SK-N-SH (cell line): ENCODE measurements around the gene KCNC2. TPM values are rescaled to one million over a fixed set of nuclear protein-coding genes. Genes with fewer than 3 reads are reported as not detected.

Source experiments
- CTCF ChIA-PET: fragments of 300-600, 350-600 bp; formaldehyde crosslinking; extraction: SDS; loops from one replicate; lab custom pipeline; 2021; lab: Yijun Ruan, JAX
- POLR2A ChIA-PET: fragments of 350-600 bp; sonication (Branson Sonifier 250); formaldehyde crosslinking; extraction: SDS; loops from one replicate; lab custom pipeline; 2020; ENCODE audit warnings: antibody characterized with exemption, inconsistent platforms; lab: Yijun Ruan, JAX
- DNase-seq: peaks from one replicate; pipeline ENCODE4 v3.0.0; 2012
- H2AFZ ChIP-seq: fragments of 200-600 bp; sonication (generic); 2 replicates; pipeline ENCODE4 v1.8.1; 2016; ENCODE audit warnings: antibody characterized with exemption, mild to moderate bottlenecking, low read depth
- H3F3A ChIP-seq: fragments of 200-600 bp; sonication (generic); replicated peaks from 2 replicates; pipeline ENCODE3; 2016; ENCODE audit warnings: antibody characterized with exemption, mild to moderate bottlenecking; ENCODE audit not compliant: insufficient read depth
- H3K27ac ChIP-seq, 2 experiments: fragments of 200-500 bp in 1 of 2; fragments of 200-600 bp in 1 of 2; sonication (Bioruptor generic) in 1 of 2; sonication (generic), shearing (Covaris generic) in 1 of 2; 2 replicates each; pipeline versions ENCODE4 v1.5.1 to v1.6.1; 2014 to 2016; ENCODE audit warnings: low read depth in 2 of 2, inconsistent platforms in 1 of 2, low read length in 1 of 2, mild to moderate bottlenecking in 1 of 2, mixed read lengths in 1 of 2
- H3K27me3 ChIP-seq: fragments of 200-600 bp; sonication (generic), shearing (Covaris generic); 2 replicates; pipeline ENCODE4 v1.6.1; 2016; ENCODE audit warnings: mixed run types; ENCODE audit not compliant: insufficient read depth
- H3K36me3 ChIP-seq, 2 experiments: fragments of 200-500 bp in 1 of 2; fragments of 200-600 bp in 1 of 2; sonication (Bioruptor generic) in 1 of 2; sonication (generic) in 1 of 2; replicated peaks in 1 of 2; 2 replicates each; pipeline versions ENCODE3 to v1.5.1; 2014 to 2016; ENCODE audit warnings: low read length in 1 of 2, mild to moderate bottlenecking in 1 of 2; ENCODE audit not compliant: insufficient read depth in 2 of 2, control insufficient read depth in 1 of 2
- H3K4me1 ChIP-seq, 2 experiments: fragments of 200-500 bp in 1 of 2; fragments of 200-600 bp in 1 of 2; sonication (Bioruptor generic) in 1 of 2; sonication (generic), shearing (Covaris generic) in 1 of 2; 2 replicates each; pipeline versions ENCODE4 v1.5.1 to v1.6.1; 2014 to 2016; ENCODE audit warnings: low read depth in 1 of 2, low read length in 1 of 2, mixed run types in 1 of 2; ENCODE audit not compliant: insufficient read depth in 2 of 2, control insufficient read depth in 1 of 2
- H3K4me2 ChIP-seq: fragments of 200-600 bp; sonication (generic), shearing (Covaris generic); 2 replicates; pipeline ENCODE4 v1.6.1; 2017; ENCODE audit warnings: mixed run types
- H3K4me3 ChIP-seq, 2 experiments: fragments of 200-500 bp in 1 of 2; fragments of 200-600 bp in 1 of 2; sonication (Bioruptor generic) in 1 of 2; sonication (generic), shearing (Covaris generic) in 1 of 2; 2 replicates each; pipeline versions ENCODE4 v1.5.1 to v1.8.1; 2014 to 2016; ENCODE audit warnings: low read depth in 2 of 2, inconsistent platforms in 1 of 2, low read length in 1 of 2, mild to moderate bottlenecking in 1 of 2, mixed read lengths in 1 of 2, moderate library complexity in 1 of 2
- H3K79me2 ChIP-seq: fragments of 200-600 bp; sonication (generic); 2 replicates; pipeline ENCODE4 v1.8.1; 2017; ENCODE audit warnings: mild to moderate bottlenecking; ENCODE audit not compliant: insufficient read depth
- H3K9ac ChIP-seq: fragments of 200-600 bp; sonication (generic); 2 replicates; pipeline ENCODE4 v1.6.1; 2017; ENCODE audit warnings: mixed run types
- H3K9me2 ChIP-seq: fragments of 200-600 bp; sonication (generic); 2 replicates; pipeline ENCODE4 v1.6.1; 2017; ENCODE audit warnings: mixed run types
- H3K9me3 ChIP-seq: fragments of 200-600 bp; sonication (generic); 2 replicates; pipeline ENCODE4 v1.6.1; 2017; ENCODE audit warnings: mixed run types, mild to moderate bottlenecking, moderate library complexity
- H4K20me1 ChIP-seq: fragments of 200-600 bp; sonication (generic); 2 replicates; pipeline ENCODE4 v1.6.1; 2017; ENCODE audit warnings: mild to moderate bottlenecking, mixed run types; ENCODE audit not compliant: insufficient read depth
- CHD2 ChIP-seq: fragments of 150-350 bp; IDR thresholded peaks from 2 replicates; pipeline ENCODE4 v1.6.1; 2018; ENCODE audit warnings: low read length; ENCODE audit not compliant: partially characterized antibody
- EP300 ChIP-seq, 2 experiments: IDR thresholded peaks; 2 replicates each; pipeline versions ENCODE4 v1.4.0 to v1.6.1; 2012; ENCODE audit warnings: borderline replicate concordance in 1 of 2, low read depth in 1 of 2, low read length in 1 of 2
- EZH2phosphoT487 ChIP-seq: fragments of 200-600 bp; sonication (generic); IDR thresholded peaks from 2 replicates; pipeline ENCODE4 v1.6.1; 2017; ENCODE audit warnings: low read depth, mixed run types, mild to moderate bottlenecking, antibody characterized with exemption, moderate library complexity, borderline replicate concordance
- FOXJ3 ChIP-seq: sonication (generic); formaldehyde crosslinking; IDR thresholded peaks from 2 replicates; pipeline ENCODE4 v1.5.1; 2020; ENCODE audit warnings: mild to moderate bottlenecking, missing genetic modification reagents
- GABPA ChIP-seq: IDR thresholded peaks from 2 replicates; pipeline ENCODE4 v1.4.0; 2012; ENCODE audit warnings: low read depth, mild to moderate bottlenecking
- GATA2 ChIP-seq: sonication (generic); formaldehyde crosslinking; IDR thresholded peaks from 2 replicates; pipeline ENCODE4 v1.5.0; 2020; ENCODE audit warnings: mild to moderate bottlenecking, missing genetic modification reagents
- JUND ChIP-seq: IDR thresholded peaks from 2 replicates; pipeline ENCODE4 v1.4.0; 2012
- NFIC ChIP-seq: IDR thresholded peaks from 2 replicates; pipeline ENCODE4 v1.4.0; 2012; ENCODE audit warnings: borderline replicate concordance
- NRF1 ChIP-seq: IDR thresholded peaks from 2 replicates; pipeline ENCODE4 v1.6.1; 2012; ENCODE audit warnings: low read depth, mild to moderate bottlenecking, low read length
- SIN3A ChIP-seq: IDR thresholded peaks from 2 replicates; pipeline ENCODE4 v1.6.1; 2012; ENCODE audit warnings: low read depth, mild to moderate bottlenecking, low read length, moderate library complexity, borderline replicate concordance
- TAF1 ChIP-seq: IDR thresholded peaks from 2 replicates; pipeline ENCODE4 v1.6.1; 2012; ENCODE audit warnings: low read depth, mild to moderate bottlenecking, low read length, moderate library complexity, borderline replicate concordance
- TEAD4 ChIP-seq: IDR thresholded peaks from 2 replicates; pipeline ENCODE4 v1.4.0; 2012; ENCODE audit warnings: mild to moderate bottlenecking, borderline replicate concordance; ENCODE audit not compliant: insufficient read depth
- YY1 ChIP-seq: IDR thresholded peaks from 2 replicates; pipeline ENCODE4 v1.4.0; 2012; ENCODE audit warnings: low read depth, mild to moderate bottlenecking
- WGBS: methylation state at CpG from one replicate; pipeline ENCODE4 v1.1.6; 2017; ENCODE audit warnings: low lambda C conversion rate; 5-methylcytosine and 5-hydroxymethylcytosine counted together
- polyA plus RNA-seq, 3 experiments: library from polyadenylated mRNA; depleted of rRNA; stranded (reverse); fragments of >200 nt; gene quantifications; 2 replicates each; pipeline ENCODE4 v1.2.3, GENCODE V29; 2012
- TF ChIP-seq, protein P1 (sequence below): IDR thresholded peaks from 2 replicates; pipeline ENCODE4 v1.4.0; 2012; ENCODE audit warnings: low read depth, borderline replicate concordance
- TF ChIP-seq, protein P2 (sequence below): fragments of 200-600 bp; sonication (generic); IDR thresholded peaks from 2 replicates; pipeline ENCODE4 v1.6.1; 2017; ENCODE audit warnings: antibody characterized with exemption, mild to moderate bottlenecking, moderate library complexity
- TF ChIP-seq, protein P3 (sequence below): IDR thresholded peaks from 2 replicates; pipeline ENCODE4 v1.6.1; 2012; ENCODE audit warnings: mild to moderate bottlenecking, low read depth, low read length, moderate library complexity
- TF ChIP-seq, protein P4 (sequence below): fragments of 150-350 bp; IDR thresholded peaks from 2 replicates; pipeline ENCODE4 v1.6.1; 2016; ENCODE audit warnings: mild to moderate bottlenecking, low read depth, low read length

The KCNC2 gene
- polyA plus RNA-seq, 1 of the 3 experiments (the other 2 are of a cell fraction), result not detected

DNA sequence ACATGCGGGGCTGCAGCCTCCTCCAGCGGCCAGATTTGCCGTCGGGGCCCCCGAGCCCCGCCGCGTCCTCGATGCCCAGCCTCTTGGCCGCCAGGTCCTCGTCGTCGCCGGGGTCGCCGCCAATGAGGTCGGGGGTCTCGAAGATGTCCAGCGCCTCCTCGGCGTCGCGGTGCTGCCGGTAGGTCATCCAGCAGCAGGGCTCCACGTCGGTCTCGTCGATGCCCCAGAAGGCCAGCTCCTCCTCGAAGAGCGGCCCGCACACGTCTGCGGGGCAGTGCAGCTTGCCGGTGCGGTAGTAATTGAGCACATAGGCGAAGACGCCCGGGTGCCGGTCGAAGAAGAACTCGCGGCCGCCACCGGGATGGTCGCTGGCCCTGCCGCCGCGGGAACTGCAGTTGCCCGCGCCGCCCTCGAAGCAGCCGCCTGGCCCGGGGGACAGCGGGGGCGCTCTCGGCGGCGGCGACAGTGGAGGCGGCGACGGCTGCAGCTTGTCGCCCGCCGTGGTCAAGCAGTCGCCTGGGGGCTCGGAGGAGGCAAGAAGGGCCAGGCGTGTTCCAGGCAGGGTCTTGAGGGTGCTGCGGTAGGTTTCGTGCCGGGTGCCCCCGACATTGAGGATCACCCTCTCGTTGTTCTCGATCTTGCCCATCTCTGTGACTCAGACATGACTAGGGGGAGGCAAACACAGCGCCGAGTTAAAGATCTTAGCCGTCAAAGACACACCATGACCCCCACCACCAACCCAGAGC lies 2.1 kb downstream of the KCNC2 start:
- ChIA-PET CTCF (no interaction called here), POLR2A (no interaction called here)
- H2AFZ ChIP-seq, result no peak overlapping the region
- H3K79me2 ChIP-seq, result no peaks in the 10 kb centered on the region
- H3K4me3 ChIP-seq, result no peak overlapping the region
- H3K4me2 ChIP-seq, result no peak overlapping the region
- peaks cover 28% of the 10 kb centered on the region; the same call in 1 of the 2 replicates for H3K27me3 ChIP-seq
- peak; percentile 66 for DNase-seq
- no peaks in the 10 kb centered on the region for H4K20me1 ChIP-seq
- TF ChIP-seq, protein P1, sequence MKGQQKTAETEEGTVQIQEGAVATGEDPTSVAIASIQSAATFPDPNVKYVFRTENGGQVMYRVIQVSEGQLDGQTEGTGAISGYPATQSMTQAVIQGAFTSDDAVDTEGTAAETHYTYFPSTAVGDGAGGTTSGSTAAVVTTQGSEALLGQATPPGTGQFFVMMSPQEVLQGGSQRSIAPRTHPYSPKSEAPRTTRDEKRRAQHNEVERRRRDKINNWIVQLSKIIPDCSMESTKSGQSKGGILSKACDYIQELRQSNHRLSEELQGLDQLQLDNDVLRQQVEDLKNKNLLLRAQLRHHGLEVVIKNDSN, result no peak
- no peak for TF ChIP-seq GATA2 (CRISPR knock-in tag)
- TF ChIP-seq CHD2, result no peak
- TF ChIP-seq JUND, result no peak
- no peak for TF ChIP-seq EZH2phosphoT487
- TF ChIP-seq YY1, result no peak
- no peak for TF ChIP-seq TAF1
- no peaks in the 10 kb centered on the region for H3K9me2 ChIP-seq
- H3K9me3 ChIP-seq, result no peaks in the 10 kb centered on the region; the same call in 1 of the 2 replicates
- H3F3A ChIP-seq, result no peaks in the 10 kb centered on the region
- H3K27ac ChIP-seq, result no peak overlapping the region
- 29% methylated on average over 9 of the region's 78 CpGs for WGBS
- no peaks in the 10 kb centered on the region for H3K36me3 ChIP-seq
- no peak overlapping the region for H3K9ac ChIP-seq
- H3K4me1 ChIP-seq, result no peaks in the 10 kb centered on the region; a peak in 1 of 4 replicates

DNA sequence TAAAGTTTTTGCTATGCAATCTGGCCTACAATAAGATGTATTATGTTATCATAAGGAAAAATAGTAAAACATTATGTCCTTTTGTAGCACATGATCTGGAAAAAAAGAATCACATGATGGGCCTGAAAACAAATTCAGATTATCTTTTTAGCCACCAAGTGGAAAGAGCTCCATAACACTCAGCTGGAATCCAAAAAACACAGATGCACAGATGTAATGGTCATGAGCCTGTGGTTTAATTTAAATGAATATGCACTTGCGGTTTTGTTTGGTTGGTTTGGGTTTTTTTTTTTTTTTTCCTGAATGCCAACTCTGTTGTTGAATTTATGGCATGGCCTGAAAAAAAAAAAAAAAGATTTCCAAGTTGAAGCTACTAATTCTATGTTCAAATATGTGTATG lies 4.1 kb downstream of the KCNC2 start:
- WGBS, result 25% methylated on average over 1 of the region's 1 CpG
- Histone ChIP-seq H3K27me3 (peaks cover 28% of the 10 kb centered on the region; the same call in 1 of the 2 replicates), H4K20me1 (no peaks in the 10 kb centered on the region), H3K4me1 (no peaks in the 10 kb centered on the region; a peak in 1 of 4 replicates), H3F3A (no peaks in the 10 kb centered on the region), H3K36me3 (no peaks in the 10 kb centered on the region), H3K9me2 (no peaks in the 10 kb centered on the region), H2AFZ (no peak overlapping the region), H3K9ac (no peak overlapping the region), H3K4me2 (no peak overlapping the region), H3K79me2 (no peaks in the 10 kb centered on the region), H3K4me3 (no peak overlapping the region), H3K9me3 (no peaks in the 10 kb centered on the region; the same call in 1 of the 2 replicates), H3K27ac (no peak overlapping the region)
- POLR2A ChIA-PET, result no interaction called here
- DNase-seq, result no peak
- CTCF ChIA-PET, result no interaction called here
- TF ChIP-seq, protein P2, sequence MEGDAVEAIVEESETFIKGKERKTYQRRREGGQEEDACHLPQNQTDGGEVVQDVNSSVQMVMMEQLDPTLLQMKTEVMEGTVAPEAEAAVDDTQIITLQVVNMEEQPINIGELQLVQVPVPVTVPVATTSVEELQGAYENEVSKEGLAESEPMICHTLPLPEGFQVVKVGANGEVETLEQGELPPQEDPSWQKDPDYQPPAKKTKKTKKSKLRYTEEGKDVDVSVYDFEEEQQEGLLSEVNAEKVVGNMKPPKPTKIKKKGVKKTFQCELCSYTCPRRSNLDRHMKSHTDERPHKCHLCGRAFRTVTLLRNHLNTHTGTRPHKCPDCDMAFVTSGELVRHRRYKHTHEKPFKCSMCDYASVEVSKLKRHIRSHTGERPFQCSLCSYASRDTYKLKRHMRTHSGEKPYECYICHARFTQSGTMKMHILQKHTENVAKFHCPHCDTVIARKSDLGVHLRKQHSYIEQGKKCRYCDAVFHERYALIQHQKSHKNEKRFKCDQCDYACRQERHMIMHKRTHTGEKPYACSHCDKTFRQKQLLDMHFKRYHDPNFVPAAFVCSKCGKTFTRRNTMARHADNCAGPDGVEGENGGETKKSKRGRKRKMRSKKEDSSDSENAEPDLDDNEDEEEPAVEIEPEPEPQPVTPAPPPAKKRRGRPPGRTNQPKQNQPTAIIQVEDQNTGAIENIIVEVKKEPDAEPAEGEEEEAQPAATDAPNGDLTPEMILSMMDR, result no peak
- TF ChIP-seq, protein P3, sequence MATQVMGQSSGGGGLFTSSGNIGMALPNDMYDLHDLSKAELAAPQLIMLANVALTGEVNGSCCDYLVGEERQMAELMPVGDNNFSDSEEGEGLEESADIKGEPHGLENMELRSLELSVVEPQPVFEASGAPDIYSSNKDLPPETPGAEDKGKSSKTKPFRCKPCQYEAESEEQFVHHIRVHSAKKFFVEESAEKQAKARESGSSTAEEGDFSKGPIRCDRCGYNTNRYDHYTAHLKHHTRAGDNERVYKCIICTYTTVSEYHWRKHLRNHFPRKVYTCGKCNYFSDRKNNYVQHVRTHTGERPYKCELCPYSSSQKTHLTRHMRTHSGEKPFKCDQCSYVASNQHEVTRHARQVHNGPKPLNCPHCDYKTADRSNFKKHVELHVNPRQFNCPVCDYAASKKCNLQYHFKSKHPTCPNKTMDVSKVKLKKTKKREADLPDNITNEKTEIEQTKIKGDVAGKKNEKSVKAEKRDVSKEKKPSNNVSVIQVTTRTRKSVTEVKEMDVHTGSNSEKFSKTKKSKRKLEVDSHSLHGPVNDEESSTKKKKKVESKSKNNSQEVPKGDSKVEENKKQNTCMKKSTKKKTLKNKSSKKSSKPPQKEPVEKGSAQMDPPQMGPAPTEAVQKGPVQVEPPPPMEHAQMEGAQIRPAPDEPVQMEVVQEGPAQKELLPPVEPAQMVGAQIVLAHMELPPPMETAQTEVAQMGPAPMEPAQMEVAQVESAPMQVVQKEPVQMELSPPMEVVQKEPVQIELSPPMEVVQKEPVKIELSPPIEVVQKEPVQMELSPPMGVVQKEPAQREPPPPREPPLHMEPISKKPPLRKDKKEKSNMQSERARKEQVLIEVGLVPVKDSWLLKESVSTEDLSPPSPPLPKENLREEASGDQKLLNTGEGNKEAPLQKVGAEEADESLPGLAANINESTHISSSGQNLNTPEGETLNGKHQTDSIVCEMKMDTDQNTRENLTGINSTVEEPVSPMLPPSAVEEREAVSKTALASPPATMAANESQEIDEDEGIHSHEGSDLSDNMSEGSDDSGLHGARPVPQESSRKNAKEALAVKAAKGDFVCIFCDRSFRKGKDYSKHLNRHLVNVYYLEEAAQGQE, result no peak
- TF ChIP-seq GABPA, result no peak
- TF ChIP-seq, protein P4, sequence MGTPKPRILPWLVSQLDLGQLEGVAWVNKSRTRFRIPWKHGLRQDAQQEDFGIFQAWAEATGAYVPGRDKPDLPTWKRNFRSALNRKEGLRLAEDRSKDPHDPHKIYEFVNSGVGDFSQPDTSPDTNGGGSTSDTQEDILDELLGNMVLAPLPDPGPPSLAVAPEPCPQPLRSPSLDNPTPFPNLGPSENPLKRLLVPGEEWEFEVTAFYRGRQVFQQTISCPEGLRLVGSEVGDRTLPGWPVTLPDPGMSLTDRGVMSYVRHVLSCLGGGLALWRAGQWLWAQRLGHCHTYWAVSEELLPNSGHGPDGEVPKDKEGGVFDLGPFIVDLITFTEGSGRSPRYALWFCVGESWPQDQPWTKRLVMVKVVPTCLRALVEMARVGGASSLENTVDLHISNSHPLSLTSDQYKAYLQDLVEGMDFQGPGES, result no peak
- TF ChIP-seq EP300 (IDR thresholded peaks at IDR 0.05; ENCODE audit: borderline replicate concordance in 1 of 2, low read depth in 1 of 2, low read length in 1 of 2), result no peak
- TF ChIP-seq NFIC, result no peak
- no peak for TF ChIP-seq TEAD4
- no peak for TF ChIP-seq TAF1
- TF ChIP-seq, protein P1, result no peak
- TF ChIP-seq NRF1, result no peak
- no peak for TF ChIP-seq SIN3A
- TF ChIP-seq FOXJ3 (CRISPR knock-in tag), result no peak
- TF ChIP-seq CHD2, result no peak
